Kidney (tissue), 14 donors: ENCODE data around the gene WASF2. TPM values are rescaled to one million over a fixed set of nuclear protein-coding genes. Genes with fewer than 3 reads are reported as not detected.
A peak's percentile ranks its signal among the peaks of the same experiment; 100 is the strongest.

Experiments used
- DNase-seq, 5 donors: peaks; one replicate each; pipeline ENCODE4 v3.0.0-alpha.2; 2013 to 2020
- FAIRE-seq: peaks from 2 replicates; lab custom pipeline; 2012; peaks lifted over from hg19 to GRCh38; lab: Jason Lieb, UNC
- H3K27ac ChIP-seq, 2 donors: one replicate each; pipeline ENCODE4 v1.7.0; 2013; ENCODE audit warnings: low read depth in 2 of 2, low read length in 2 of 2, inconsistent platforms in 1 of 2
- H3K27me3 ChIP-seq: one replicate; pipeline ENCODE4 v1.7.1; 2013; ENCODE audit warnings: low read length, inconsistent platforms; ENCODE audit not compliant: control insufficient read depth, insufficient read depth
- H3K36me3 ChIP-seq, 3 donors: one replicate each; pipeline versions ENCODE4 v1.7.0 to v1.7.1; 2013; ENCODE audit warnings: low read length in 3 of 3, control low read depth in 1 of 3, inconsistent platforms in 1 of 3; ENCODE audit not compliant: insufficient read depth in 3 of 3, control insufficient read depth in 2 of 3
- H3K4me1 ChIP-seq, 3 donors: one replicate each; pipeline versions ENCODE4 v1.7.0 to v1.7.1; 2013; ENCODE audit warnings: low read length in 3 of 3, inconsistent platforms in 1 of 3, low read depth in 1 of 3; ENCODE audit not compliant: control insufficient read depth in 2 of 3, insufficient read depth in 2 of 3
- H3K4me3 ChIP-seq, 3 donors: one replicate each; pipeline versions ENCODE4 v1.7.0 to v1.8.1; 2013; ENCODE audit warnings: low read length in 3 of 3, control low read depth in 1 of 3, inconsistent platforms in 1 of 3
- H3K9ac ChIP-seq, 3 donors: one replicate each; pipeline versions ENCODE4 v1.7.0 to v1.7.1; 2013; ENCODE audit warnings: low read length in 3 of 3, control low read depth in 1 of 3, inconsistent platforms in 1 of 3
- H3K9me3 ChIP-seq, 3 donors: one replicate each; pipeline versions ENCODE4 v1.7.0 to v1.7.1; 2013; ENCODE audit warnings: low read length in 3 of 3, control low read depth in 1 of 3, inconsistent platforms in 1 of 3; ENCODE audit not compliant: control insufficient read depth in 2 of 3, insufficient read depth in 1 of 3
- intact Hi-C: fragments of 100-400 bp; cut with DNase I; formaldehyde crosslinking; loops from one replicate; pipeline ENCODE4 v1.11.1; 2022
- polyA plus RNA-seq: library from polyadenylated mRNA; stranded (reverse); fragments of 350-450 nt; fragmentation: Illumina TruSeq; extraction: RNeasy Lipid Tissue Mini Kit (QIAGEN cat#74804); gene quantifications from one replicate; pipeline ENCODE4 v1.2.3, GENCODE V29; 2014; ENCODE audit warnings: low read depth, low replicate concordance; ENCODE audit not compliant: insufficient read depth
- total RNA-seq: library from RNA; stranded (reverse); fragmentation: NEBNext Ultra II Directional; extraction: Animal tissue kit (Norgen Biotek cat#: 25700); gene quantifications from one replicate; pipeline ENCODE4 v1.2.1, GENCODE V29; 2021
- TF ChIP-seq, protein P1 (sequence below): IDR thresholded peaks from 3 replicates; pipeline ENCODE4 v1.5.1; 2012; ENCODE audit warnings: mild to moderate bottlenecking, moderate library complexity, borderline replicate concordance; ENCODE audit not compliant: insufficient read depth; ENCODE audit errors: extremely low read depth
- donor health status: control.
- donor health status: control.
- donor health status: control.
- donor health status: control.
- donor health status: control.
- donor health status: DM: yes; HTN: yes; CAD: no.
- donor health status: Normal renal cell carcinoma (clear cell type).

Gene WASF2
- total and polyA plus RNA-seq, 2 donors from 2014 or later = 23.9 to 159 TPM

GRCh38 chr1:27364696-27365371, 125.1 kb downstream of the WASF2 start:
- Histone ChIP-seq H3K4me3 (peak overlapping the region; percentile 58 to 79 (median 77)), H3K36me3 (peaks cover 0 to 20% (median 9%) of the 10 kb centered on the region in 3 donors), H3K27ac (peak overlapping the region; percentile 55 to 92), H3K27me3 (no peaks in the 10 kb centered on the region), H3K9me3 (no peaks in the 10 kb centered on the region), H3K4me1 (peaks cover 0 to 21% (median 14%) of the 10 kb centered on the region in 3 donors), H3K9ac (peak overlapping the region in 1 of 3 donors; percentile 3)
- FAIRE-seq = no peak
- TF ChIP-seq, protein P1, sequence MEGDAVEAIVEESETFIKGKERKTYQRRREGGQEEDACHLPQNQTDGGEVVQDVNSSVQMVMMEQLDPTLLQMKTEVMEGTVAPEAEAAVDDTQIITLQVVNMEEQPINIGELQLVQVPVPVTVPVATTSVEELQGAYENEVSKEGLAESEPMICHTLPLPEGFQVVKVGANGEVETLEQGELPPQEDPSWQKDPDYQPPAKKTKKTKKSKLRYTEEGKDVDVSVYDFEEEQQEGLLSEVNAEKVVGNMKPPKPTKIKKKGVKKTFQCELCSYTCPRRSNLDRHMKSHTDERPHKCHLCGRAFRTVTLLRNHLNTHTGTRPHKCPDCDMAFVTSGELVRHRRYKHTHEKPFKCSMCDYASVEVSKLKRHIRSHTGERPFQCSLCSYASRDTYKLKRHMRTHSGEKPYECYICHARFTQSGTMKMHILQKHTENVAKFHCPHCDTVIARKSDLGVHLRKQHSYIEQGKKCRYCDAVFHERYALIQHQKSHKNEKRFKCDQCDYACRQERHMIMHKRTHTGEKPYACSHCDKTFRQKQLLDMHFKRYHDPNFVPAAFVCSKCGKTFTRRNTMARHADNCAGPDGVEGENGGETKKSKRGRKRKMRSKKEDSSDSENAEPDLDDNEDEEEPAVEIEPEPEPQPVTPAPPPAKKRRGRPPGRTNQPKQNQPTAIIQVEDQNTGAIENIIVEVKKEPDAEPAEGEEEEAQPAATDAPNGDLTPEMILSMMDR = no peak
- DNase-seq = peak in 1 of 5 donors; percentile 71
- intact Hi-C loops = no loop called here

GRCh38 chr1:27363766-27364695, 125.9 kb downstream of the WASF2 start:
- intact Hi-C loops = no loop called here
- Histone ChIP-seq H3K9ac (no peak overlapping the region), H3K27ac (no peak overlapping the region), H3K4me3 (no peak overlapping the region), H3K4me1 (peaks cover 0 to 22% (median 14%) of the 10 kb centered on the region in 3 donors), H3K27me3 (no peaks in the 10 kb centered on the region), H3K9me3 (no peaks in the 10 kb centered on the region), H3K36me3 (peaks cover 0 to 20% (median 9%) of the 10 kb centered on the region in 3 donors)
- peak in 1 of 5 donors; percentile 69 for DNase-seq
- TF ChIP-seq, protein P1 = no peak
- no peak for FAIRE-seq

DNA sequence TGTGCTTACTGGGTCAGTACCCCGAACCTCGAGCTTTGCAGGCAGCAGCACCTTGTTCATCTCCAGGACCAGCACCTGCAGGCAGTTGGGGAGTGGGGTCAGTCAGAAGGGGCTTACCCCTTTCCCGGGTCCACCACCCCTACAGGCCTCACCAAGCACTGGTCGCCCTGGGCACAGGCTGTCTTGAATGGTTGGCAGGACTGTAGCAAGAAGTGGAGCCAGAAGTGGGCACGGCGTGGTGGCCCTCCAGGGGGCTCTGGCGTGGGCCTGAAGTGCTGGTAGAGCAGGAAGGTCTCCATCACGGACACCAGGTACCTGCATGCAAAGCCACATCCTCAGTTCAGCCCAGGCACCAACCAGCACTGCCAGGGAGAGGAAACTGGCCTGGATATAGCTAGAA, 128.4 kb downstream of the WASF2 start:
- intact Hi-C loops = no loop called here
- peaks cover 0 to 20% (median 9%) of the 10 kb centered on the region in 3 donors for H3K36me3 ChIP-seq

More for the DNA sequence above, 128.4 kb downstream of the WASF2 start:
- TF ChIP-seq, protein P1 = no peak
- Histone ChIP-seq H3K4me3 (no peak overlapping the region), H3K27me3 (no peaks in the 10 kb centered on the region), H3K9ac (no peak overlapping the region), H3K9me3 (no peaks in the 10 kb centered on the region), H3K27ac (no peak overlapping the region), H3K4me1 (peaks cover 0 to 16% (median 6%) of the 10 kb centered on the region in 3 donors)
- no peak for FAIRE-seq
- peak in 1 of 5 donors; percentile 66 for DNase-seq
